Activated naive CD8-positive, alpha-beta T cell treated with anti-CD3 and anti-CD28 coated beads, Interleukin-2, amount 10 ng/mL, durations not matched to agents 7 days and 5 days (primary cell): ENCODE data around the gene EHD4. TPM values are rescaled to one million over a fixed set of nuclear protein-coding genes. Genes with fewer than 3 reads are reported as not detected.

Source experiments
- ATAC-seq: fragments of 150-1000 bp; cut with Tn5 transposase; one replicate; pipeline ENCODE4 v1.10.0; 2021; ENCODE audit warnings: low read depth, moderate library complexity
- POLR2A ChIA-PET: fragments of 350-600 bp; sonication (Branson Sonifier 250); formaldehyde crosslinking; loops from one replicate; lab custom pipeline; 2021; ENCODE audit warnings: antibody characterized with exemption; lab: Charles Lee
- DNase-seq: peaks from one replicate; pipeline ENCODE4 v3.0.0; 2021
- H3K27ac Mint-ChIP-seq: one replicate; pipeline ENCODE4 v1.8.0; 2022; ENCODE audit warnings: mild to moderate bottlenecking, mixed read lengths
- H3K27me3 Mint-ChIP-seq: one replicate; pipeline ENCODE4 v1.8.0; 2022; ENCODE audit warnings: mild to moderate bottlenecking, moderate library complexity, mixed read lengths
- H3K36me3 Mint-ChIP-seq: one replicate; pipeline ENCODE4 v1.8.0; 2021; ENCODE audit warnings: mild to moderate bottlenecking, mixed read lengths
- H3K4me1 Mint-ChIP-seq: one replicate; pipeline ENCODE4 v1.8.0; 2021; ENCODE audit warnings: mixed read lengths
- H3K4me3 Mint-ChIP-seq: one replicate; pipeline ENCODE4 v1.8.0; 2022; ENCODE audit warnings: mild to moderate bottlenecking, moderate library complexity, mixed read lengths
- H3K9me3 Mint-ChIP-seq: one replicate; pipeline ENCODE4 v1.8.0; 2021; ENCODE audit warnings: mixed read lengths
- total RNA-seq, 2 experiments: library from RNA; stranded (reverse); gene quantifications; one replicate each; pipeline ENCODE4 v1.2.3, GENCODE V29; 2021

EHD4 gene
- total RNA-seq, 2 experiments from 2014 or later: 8.4 to 9.5 TPM

DNA sequence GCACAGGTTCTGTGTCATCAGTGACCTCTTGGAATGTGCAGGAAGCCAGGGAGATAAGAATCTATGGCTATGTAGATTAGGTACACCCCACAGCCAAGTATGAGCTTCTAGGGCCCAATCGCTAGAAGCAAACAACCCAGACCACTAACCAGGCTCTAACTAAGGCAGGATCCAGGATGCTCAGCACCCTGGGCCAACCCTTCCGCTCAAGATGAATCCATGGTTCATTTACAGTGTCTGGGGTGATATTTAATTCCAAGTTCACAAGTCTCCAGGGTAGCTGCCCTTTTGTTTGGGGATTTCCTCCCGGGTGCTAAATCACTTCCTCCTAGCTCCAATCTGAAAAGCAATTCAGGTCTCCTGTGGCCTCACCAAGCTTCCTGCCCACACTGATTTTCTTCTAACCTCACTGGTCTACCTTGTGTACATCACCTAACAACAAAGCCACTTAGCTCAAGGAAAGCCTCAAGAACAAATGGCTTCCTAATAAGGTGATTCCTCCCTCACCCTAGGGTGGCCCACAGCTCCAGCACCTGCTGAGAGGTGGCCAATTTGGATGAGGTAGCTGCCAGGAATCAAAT lies 2.4 kb downstream of the EHD4 start:
- Mint-ChIP-seq H3K9me3 (no peaks in the 10 kb centered on the region), H3K27me3 (peaks cover 16% of the 10 kb centered on the region), H3K27ac (peak overlapping the region; percentile 65), H3K4me1 (peaks cover 45% of the 10 kb centered on the region), H3K36me3 (peaks cover 11% of the 10 kb centered on the region), H3K4me3 (peak overlapping the region; percentile 82)
- POLR2A ChIA-PET: interaction anchor here (0.8 to 4.5 kb wide), 6 partner anchors 29 to 196 kb away, joined by 3 to 30 read pairs (median 6); partner anchors contain the start of gene MAPKBP1
- ATAC-seq: peak; percentile 5
- DNase-seq: peak; percentile 43

- ATAC-seq (no peak), DNase-seq (no peak)
- Mint-ChIP-seq H3K36me3 (peaks cover 11% of the 10 kb centered on the region), H3K4me1 (peaks cover 42% of the 10 kb centered on the region), H3K4me3 (no peak overlapping the region), H3K9me3 (no peaks in the 10 kb centered on the region), H3K27me3 (peaks cover 3% of the 10 kb centered on the region), H3K27ac (no peak overlapping the region)
- POLR2A ChIA-PET: interaction anchor here (2.1 kb wide), 1 partner anchor 27 kb away, joined by 7 read pairs; no protein-coding TSS in a partner anchor
These were observed 3.7 kb downstream of the EHD4 start for GRCh38 chr15:41968701-41969100.

DNA sequence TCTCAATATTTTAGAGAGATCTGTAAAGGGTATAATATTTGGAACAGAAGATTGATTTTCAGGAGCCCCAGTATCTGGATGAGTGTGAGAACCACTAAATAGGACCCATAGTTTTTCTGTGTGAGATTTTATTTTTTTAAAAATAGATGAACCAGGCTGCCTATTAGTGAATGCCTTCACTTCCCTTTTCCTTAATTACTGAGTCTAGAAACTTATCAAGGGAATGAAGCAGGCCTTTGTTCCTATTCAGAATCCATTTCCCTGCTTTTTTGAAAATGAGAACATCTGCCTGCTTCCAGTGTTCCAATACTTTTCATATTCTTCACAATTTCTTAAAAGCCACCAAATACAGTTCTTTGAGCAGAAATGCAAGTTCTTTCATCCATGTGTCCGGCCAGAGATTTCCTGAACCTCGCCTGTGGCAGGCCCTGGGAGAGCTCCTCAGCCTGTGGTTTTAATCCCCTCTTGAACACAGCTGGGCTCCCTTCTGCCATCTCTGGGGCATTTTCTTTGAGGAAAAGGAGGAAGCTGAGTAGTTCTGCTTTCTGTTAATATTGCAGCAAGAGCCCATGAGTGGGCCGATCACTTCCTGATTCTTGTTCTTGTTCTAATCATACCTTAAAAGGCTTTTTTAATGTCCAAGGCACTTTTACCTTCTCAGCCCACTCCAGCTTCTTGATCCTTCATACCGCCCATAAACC lies 4.7 kb downstream of the EHD4 start:
- DNase-seq: no peak
- no peaks in the 10 kb centered on the region for H3K27me3 Mint-ChIP-seq
- H3K9me3 Mint-ChIP-seq: no peaks in the 10 kb centered on the region
- H3K4me1 Mint-ChIP-seq: peaks cover 42% of the 10 kb centered on the region
- POLR2A ChIA-PET: no interaction called here
- no peak overlapping the region for H3K27ac Mint-ChIP-seq
- no peak for ATAC-seq
- H3K4me3 Mint-ChIP-seq: no peak overlapping the region
- H3K36me3 Mint-ChIP-seq: peaks cover 11% of the 10 kb centered on the region

GRCh38 chr15:41966920-41967465 lies 5.4 kb downstream of the EHD4 start:
- H3K27ac Mint-ChIP-seq: no peak overlapping the region

GRCh38 chr15:41966414-41966812 lies 5.9 kb downstream of the EHD4 start:
- Mint-ChIP-seq H3K27me3 (no peaks in the 10 kb centered on the region), H3K36me3 (peaks cover 14% of the 10 kb centered on the region), H3K9me3 (no peaks in the 10 kb centered on the region), H3K27ac (no peak overlapping the region), H3K4me1 (peaks cover 41% of the 10 kb centered on the region), H3K4me3 (no peak overlapping the region)
- POLR2A ChIA-PET: no interaction called here
- ATAC-seq: no peak
- DNase-seq: no peak

More at GRCh38 chr15:41966920-41967465, 5.4 kb downstream of the EHD4 start:
- no peak for DNase-seq
- Mint-ChIP-seq H3K4me3 (no peak overlapping the region), H3K27me3 (no peaks in the 10 kb centered on the region), H3K4me1 (peaks cover 41% of the 10 kb centered on the region), H3K36me3 (peaks cover 11% of the 10 kb centered on the region), H3K9me3 (no peaks in the 10 kb centered on the region)
- ATAC-seq: no peak
- POLR2A ChIA-PET: no interaction called here

GRCh38 chr15:41965441-41966413 lies 6.6 kb downstream of the EHD4 start:
- Mint-ChIP-seq H3K9me3 (no peaks in the 10 kb centered on the region), H3K27me3 (no peaks in the 10 kb centered on the region), H3K27ac (no peak overlapping the region), H3K36me3 (peaks cover 15% of the 10 kb centered on the region), H3K4me3 (no peak overlapping the region), H3K4me1 (peaks cover 42% of the 10 kb centered on the region)
- no peak for ATAC-seq
- POLR2A ChIA-PET: no interaction called here
- DNase-seq: no peak

- H3K27ac Mint-ChIP-seq: no peak overlapping the region
- POLR2A ChIA-PET: interaction anchor here (0.8 kb wide), 1 partner anchor 11 kb away, joined by 3 read pairs; the partner anchor contains the start of gene EHD4
- ATAC-seq: no peak
These were observed 10.7 kb downstream of the EHD4 start for GRCh38 chr15:41961595-41962202.

DNA sequence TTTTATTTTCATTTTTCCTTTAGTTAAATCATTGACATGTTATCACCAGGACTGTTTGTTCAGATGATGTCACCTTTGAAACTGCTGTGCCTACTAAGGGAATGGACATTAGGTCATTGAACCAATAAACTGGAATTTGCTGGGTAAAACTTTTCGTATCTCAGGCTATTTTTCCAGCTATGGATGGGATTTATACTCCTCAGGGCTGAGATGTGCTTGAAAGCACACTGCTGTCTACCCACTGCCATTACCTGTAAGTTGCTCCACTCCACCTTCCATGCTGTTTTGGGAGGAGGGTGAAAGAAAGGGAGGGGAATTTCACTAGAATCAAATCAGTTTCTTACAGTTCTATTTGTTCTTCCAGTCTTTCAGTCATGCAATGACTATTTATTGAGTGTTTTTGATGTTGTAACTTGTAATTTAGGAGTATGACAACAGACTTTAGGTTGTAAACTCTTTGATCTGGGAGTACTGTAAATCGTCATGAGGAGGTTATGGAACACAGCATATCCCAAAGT lies 11.3 kb downstream of the EHD4 start:
- H3K4me1 Mint-ChIP-seq: peaks cover 20% of the 10 kb centered on the region
- H3K27ac Mint-ChIP-seq: no peak overlapping the region
- POLR2A ChIA-PET: no interaction called here

More at GRCh38 chr15:41961595-41962202, 10.7 kb downstream of the EHD4 start:
- Mint-ChIP-seq H3K4me1 (peaks cover 23% of the 10 kb centered on the region), H3K9me3 (no peaks in the 10 kb centered on the region), H3K27me3 (no peaks in the 10 kb centered on the region), H3K36me3 (peaks cover 7% of the 10 kb centered on the region), H3K4me3 (no peak overlapping the region)
- no peak for DNase-seq

GRCh38 chr15:41958002-41958420 lies 14.3 kb downstream of the EHD4 start:
- H3K4me3 Mint-ChIP-seq: no peak overlapping the region
- POLR2A ChIA-PET: no interaction called here
- H3K27me3 Mint-ChIP-seq: no peaks in the 10 kb centered on the region
- H3K9me3 Mint-ChIP-seq: no peaks in the 10 kb centered on the region
- H3K36me3 Mint-ChIP-seq: peaks cover 4% of the 10 kb centered on the region
- DNase-seq (no peak), ATAC-seq (no peak)
- peaks cover 18% of the 10 kb centered on the region for H3K4me1 Mint-ChIP-seq
- H3K27ac Mint-ChIP-seq: no peak overlapping the region

More for the DNA sequence above, 11.3 kb downstream of the EHD4 start:
- H3K9me3 Mint-ChIP-seq: no peaks in the 10 kb centered on the region
- no peak overlapping the region for H3K4me3 Mint-ChIP-seq
- peaks cover 6% of the 10 kb centered on the region for H3K36me3 Mint-ChIP-seq
- no peak for ATAC-seq
- H3K27me3 Mint-ChIP-seq: no peaks in the 10 kb centered on the region
- DNase-seq: no peak

DNA sequence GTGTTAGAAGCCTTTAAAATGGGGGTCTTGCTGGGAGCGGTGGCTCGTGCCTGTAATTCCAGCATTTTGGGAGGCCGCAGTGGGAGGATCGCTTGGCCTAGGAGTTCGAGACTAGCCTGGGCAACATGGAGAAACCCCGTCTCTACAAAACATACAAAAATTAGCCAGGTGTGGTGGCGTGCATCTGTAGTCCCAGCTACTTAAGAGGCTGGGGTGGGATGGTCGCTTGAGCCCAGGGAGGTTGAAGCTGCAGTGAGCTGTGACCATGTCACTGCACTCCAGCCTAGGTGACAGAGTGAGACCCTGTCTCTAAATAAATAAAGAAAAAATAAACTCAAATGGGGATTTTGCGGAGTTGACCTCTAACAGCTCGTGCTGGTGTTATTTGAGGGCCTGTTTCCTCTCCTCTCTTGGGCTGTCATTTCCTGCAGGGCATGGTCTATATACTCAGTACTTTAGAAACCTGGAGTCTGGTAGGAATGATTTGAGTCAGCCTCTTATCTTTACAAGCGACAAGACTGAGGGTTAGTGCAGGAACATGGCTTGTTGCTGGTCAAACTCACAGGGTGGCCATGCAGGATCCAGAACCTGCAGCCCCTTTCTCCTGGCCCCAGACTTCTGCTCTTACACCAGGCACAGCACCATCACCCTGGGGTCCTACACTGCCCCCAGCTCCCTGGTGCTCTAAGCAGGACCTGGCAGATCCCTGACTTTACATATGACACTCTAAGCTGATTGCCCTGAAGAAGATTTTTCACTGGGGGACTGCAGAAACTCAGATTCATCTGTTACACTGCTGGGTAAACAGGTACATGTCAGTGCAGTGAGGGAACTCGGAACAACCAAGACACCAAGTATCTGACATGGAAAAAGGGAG lies 15.1 kb downstream of the EHD4 start:
- Mint-ChIP-seq H3K4me3 (no peak overlapping the region), H3K27me3 (no peaks in the 10 kb centered on the region), H3K36me3 (peaks cover 5% of the 10 kb centered on the region), H3K27ac (no peak overlapping the region), H3K4me1 (peaks cover 18% of the 10 kb centered on the region), H3K9me3 (no peaks in the 10 kb centered on the region)
- DNase-seq (no peak), ATAC-seq (peak; percentile 42)
- POLR2A ChIA-PET: no interaction called here

DNA sequence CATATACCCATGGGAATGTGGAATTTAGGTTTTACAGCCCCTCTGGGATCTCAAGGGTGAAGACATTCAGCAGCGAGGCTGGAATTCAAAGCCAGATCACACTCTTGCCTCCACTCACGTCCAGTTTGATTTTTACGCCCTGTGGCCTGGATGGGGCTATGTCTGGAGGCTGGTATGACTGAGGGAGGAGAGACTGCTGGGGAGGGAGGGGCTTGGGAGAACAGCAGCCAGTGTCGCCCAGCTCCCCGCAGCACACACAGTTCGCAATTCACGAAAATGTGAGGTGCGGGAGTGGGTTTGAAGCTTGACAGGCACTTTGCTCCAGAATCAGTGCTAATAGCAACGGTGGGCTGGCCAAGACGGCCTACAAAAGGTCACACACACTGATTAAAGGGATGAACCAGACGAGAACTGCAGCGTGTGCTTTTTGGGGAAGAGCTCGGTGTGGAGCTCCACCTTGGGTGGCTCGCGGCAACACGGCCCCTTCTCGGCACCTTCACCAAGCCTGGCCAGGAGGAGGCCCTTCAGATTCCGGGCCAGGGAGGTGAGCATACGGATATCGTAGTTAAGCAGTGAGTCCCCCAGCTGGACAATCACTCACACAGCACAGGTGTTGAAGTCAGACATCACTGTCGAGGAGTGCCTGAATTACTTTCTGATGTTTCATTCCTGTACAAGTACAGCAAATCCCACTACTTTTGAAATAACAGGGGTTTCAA lies 16.4 kb downstream of the EHD4 start:
- ATAC-seq (no peak), DNase-seq (no peak)
- H3K4me3 Mint-ChIP-seq: no peak overlapping the region
- POLR2A ChIA-PET: no interaction called here
- no peaks in the 10 kb centered on the region for H3K27me3 Mint-ChIP-seq
- H3K27ac Mint-ChIP-seq: no peak overlapping the region
- peaks cover 13% of the 10 kb centered on the region for H3K4me1 Mint-ChIP-seq
- H3K36me3 Mint-ChIP-seq: peaks cover 3% of the 10 kb centered on the region
- no peaks in the 10 kb centered on the region for H3K9me3 Mint-ChIP-seq
